OCI-LY1 (cell line): ENCODE measurements around the gene TNF.

Experiments
- H2AFZ ChIP-seq: fragments of 200-600 bp; sonication (generic), shearing (Covaris generic); 2 replicates; pipeline ENCODE4 v1.6.0; 2014; ENCODE audit warnings: antibody characterized with exemption, mild to moderate bottlenecking, low read length
- H3F3A ChIP-seq: fragments of 200-600 bp; sonication (generic), shearing (Covaris generic); 2 replicates; pipeline ENCODE4 v1.6.0; 2014; ENCODE audit warnings: mild to moderate bottlenecking, antibody characterized with exemption, low read length, moderate library complexity; ENCODE audit not compliant: insufficient read depth
- H3K27ac ChIP-seq: fragments of 200-600 bp; sonication (generic); 2 replicates; pipeline ENCODE4 v1.5.1; 2014; ENCODE audit warnings: low read length, mixed run types, mild to moderate bottlenecking, low read depth; ENCODE audit not compliant: poor library complexity, severe bottlenecking
- H3K27me3 ChIP-seq: fragments of 200-600 bp; sonication (generic); 2 replicates; pipeline ENCODE4 v1.6.0; 2014; ENCODE audit warnings: antibody characterized with exemption, mild to moderate bottlenecking, low read length, moderate library complexity; ENCODE audit not compliant: insufficient read depth
- H3K36me3 ChIP-seq: fragments of 200-600 bp; sonication (generic); 2 replicates; pipeline ENCODE4 v1.6.1; 2014; ENCODE audit warnings: mild to moderate bottlenecking, antibody characterized with exemption, low read length, moderate library complexity, mixed read lengths; ENCODE audit not compliant: insufficient read depth
- H3K4me1 ChIP-seq: fragments of 200-600 bp; sonication (generic); 2 replicates; pipeline ENCODE4 v1.5.1; 2014; ENCODE audit warnings: mild to moderate bottlenecking, low read length, moderate library complexity; ENCODE audit not compliant: insufficient read depth, severe bottlenecking
- H3K4me2 ChIP-seq: fragments of 200-600 bp; sonication (generic), shearing (Covaris generic); 2 replicates; pipeline ENCODE4 v1.6.1; 2014; ENCODE audit warnings: low read length
- H3K4me3 ChIP-seq: fragments of 200-600 bp; sonication (generic); 2 replicates; pipeline ENCODE4 v1.5.1; 2014; ENCODE audit warnings: low read length, low read depth, mild to moderate bottlenecking, mixed read lengths; ENCODE audit not compliant: poor library complexity, severe bottlenecking
- H3K79me2 ChIP-seq: fragments of 200-600 bp; shearing (Covaris generic); 2 replicates; pipeline ENCODE4 v1.6.1; 2016; ENCODE audit warnings: mixed run types, low read length, mixed read lengths; ENCODE audit not compliant: insufficient read depth
- H3K9ac ChIP-seq: fragments of 200-600 bp; sonication (generic), shearing (Covaris generic); 2 replicates; pipeline ENCODE4 v1.6.1; 2014; ENCODE audit warnings: mild to moderate bottlenecking, low read length, mixed read lengths
- H3K9me2 ChIP-seq: fragments of 200-600 bp; sonication (generic), shearing (Covaris generic); 2 replicates; pipeline ENCODE4 v1.6.1; 2014; ENCODE audit warnings: low read depth, mild to moderate bottlenecking, low read length, mixed read lengths
- H3K9me3 ChIP-seq: fragments of 200-600 bp; shearing (Covaris generic); 2 replicates; pipeline ENCODE4 v1.6.1; 2014; ENCODE audit warnings: low read length, mixed read lengths
- H4K20me1 ChIP-seq: fragments of 200-600 bp; sonication (generic), shearing (Covaris generic); 2 replicates; pipeline ENCODE4 v1.6.0; 2016; ENCODE audit warnings: mild to moderate bottlenecking, low read length; ENCODE audit not compliant: insufficient read depth
- EZH2 ChIP-seq: fragments of 200-600 bp; sonication (generic), shearing (Covaris generic); IDR thresholded peaks from 2 replicates; pipeline ENCODE4 v1.8.0; 2017; ENCODE audit warnings: borderline replicate concordance, mixed run types, mild to moderate bottlenecking, antibody characterized with exemption, low read length, moderate library complexity, mixed read lengths
- TF ChIP-seq, protein P1 (sequence below): fragments of 200-600 bp; sonication (generic), shearing (Covaris generic); IDR thresholded peaks from 2 replicates; pipeline ENCODE4 v1.5.1; 2017; ENCODE audit warnings: mild to moderate bottlenecking, antibody characterized with exemption, low read length, moderate library complexity, mixed read lengths

The TNF gene

GRCh38 chr6:31558318-31558625 lies 17.1 kb upstream of the TNF start:
- peak overlapping the region; percentile 94 for H3K27ac ChIP-seq

DNA sequence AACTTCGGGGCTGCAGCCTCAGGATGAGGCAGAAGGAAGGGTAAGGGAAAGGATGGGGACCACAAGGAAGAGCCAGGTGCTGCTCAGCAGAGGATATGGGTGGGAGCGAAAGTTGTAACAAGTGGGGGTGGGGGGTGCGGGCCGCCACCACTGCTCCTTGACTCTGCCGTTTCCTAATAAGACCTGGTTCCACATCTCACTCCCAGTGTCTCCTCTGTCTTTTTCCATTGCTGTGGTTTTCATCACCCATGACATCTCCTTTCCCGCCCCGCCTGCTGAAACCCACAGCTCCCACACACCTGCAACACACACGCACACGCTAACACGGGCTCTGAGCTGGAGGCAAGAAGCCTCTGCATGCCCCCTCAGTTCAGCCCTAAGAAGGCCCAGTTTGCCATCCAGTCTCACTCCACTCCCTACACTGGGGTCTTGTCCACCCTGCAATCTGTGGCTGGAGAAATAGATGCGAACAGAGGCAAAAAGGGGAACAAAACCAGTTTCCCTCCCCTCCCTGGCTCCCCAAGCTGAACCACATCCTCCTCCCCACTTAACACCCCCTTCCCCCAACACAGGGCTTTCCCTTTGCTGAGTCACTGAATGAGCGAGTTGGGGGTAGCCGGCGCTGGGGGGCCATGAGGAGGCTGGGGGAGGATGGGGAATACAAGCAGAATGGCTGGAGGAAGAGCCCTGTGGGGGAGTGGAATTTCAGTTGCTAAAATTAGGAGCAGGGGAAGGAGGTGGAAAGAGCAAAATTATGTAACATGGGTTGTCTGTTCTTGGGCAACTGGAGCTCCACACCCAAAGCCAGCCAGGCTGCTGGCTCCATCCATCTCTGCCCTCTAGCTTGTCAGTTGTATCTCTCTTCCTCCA lies 16.5 kb upstream of the TNF start:
- Histone ChIP-seq H3K9me3 (no peaks in the 10 kb centered on the region), H3K4me2 (peak overlapping the region; percentile 56), H3K9me2 (no peaks in the 10 kb centered on the region), H4K20me1 (no peaks in the 10 kb centered on the region), H3K4me1 (peaks cover 69% of the 10 kb centered on the region), H3K27me3 (no peaks in the 10 kb centered on the region), H3F3A (peaks cover 16% of the 10 kb centered on the region; the same call in 1 of the 2 replicates), H3K79me2 (no peaks in the 10 kb centered on the region), H3K4me3 (peak overlapping the region; percentile 27), H3K36me3 (peaks cover 14% of the 10 kb centered on the region), H2AFZ (no peak overlapping the region), H3K27ac (peak overlapping the region; percentile 94), H3K9ac (peak overlapping the region; percentile 48)
- TF ChIP-seq, protein P1, sequence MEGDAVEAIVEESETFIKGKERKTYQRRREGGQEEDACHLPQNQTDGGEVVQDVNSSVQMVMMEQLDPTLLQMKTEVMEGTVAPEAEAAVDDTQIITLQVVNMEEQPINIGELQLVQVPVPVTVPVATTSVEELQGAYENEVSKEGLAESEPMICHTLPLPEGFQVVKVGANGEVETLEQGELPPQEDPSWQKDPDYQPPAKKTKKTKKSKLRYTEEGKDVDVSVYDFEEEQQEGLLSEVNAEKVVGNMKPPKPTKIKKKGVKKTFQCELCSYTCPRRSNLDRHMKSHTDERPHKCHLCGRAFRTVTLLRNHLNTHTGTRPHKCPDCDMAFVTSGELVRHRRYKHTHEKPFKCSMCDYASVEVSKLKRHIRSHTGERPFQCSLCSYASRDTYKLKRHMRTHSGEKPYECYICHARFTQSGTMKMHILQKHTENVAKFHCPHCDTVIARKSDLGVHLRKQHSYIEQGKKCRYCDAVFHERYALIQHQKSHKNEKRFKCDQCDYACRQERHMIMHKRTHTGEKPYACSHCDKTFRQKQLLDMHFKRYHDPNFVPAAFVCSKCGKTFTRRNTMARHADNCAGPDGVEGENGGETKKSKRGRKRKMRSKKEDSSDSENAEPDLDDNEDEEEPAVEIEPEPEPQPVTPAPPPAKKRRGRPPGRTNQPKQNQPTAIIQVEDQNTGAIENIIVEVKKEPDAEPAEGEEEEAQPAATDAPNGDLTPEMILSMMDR: no peak
- TF ChIP-seq EZH2: no peak

More at GRCh38 chr6:31558318-31558625, 17.1 kb upstream of the TNF start:
- no peaks in the 10 kb centered on the region for H3K9me2 ChIP-seq
- H3K9me3 ChIP-seq: no peaks in the 10 kb centered on the region
- H3K27me3 ChIP-seq: no peaks in the 10 kb centered on the region
- no peak overlapping the region for H3K4me3 ChIP-seq
- peak overlapping the region; percentile 56 for H3K4me2 ChIP-seq
- no peak overlapping the region for H2AFZ ChIP-seq
- TF ChIP-seq, protein P1: no peak
- TF ChIP-seq EZH2: no peak
- H3K9ac ChIP-seq: peak overlapping the region; percentile 48
- no peaks in the 10 kb centered on the region for H4K20me1 ChIP-seq
- peaks cover 69% of the 10 kb centered on the region for H3K4me1 ChIP-seq
- H3F3A ChIP-seq: peaks cover 16% of the 10 kb centered on the region; the same call in 1 of the 2 replicates
- peaks cover 14% of the 10 kb centered on the region for H3K36me3 ChIP-seq
- H3K79me2 ChIP-seq: no peaks in the 10 kb centered on the region

DNA sequence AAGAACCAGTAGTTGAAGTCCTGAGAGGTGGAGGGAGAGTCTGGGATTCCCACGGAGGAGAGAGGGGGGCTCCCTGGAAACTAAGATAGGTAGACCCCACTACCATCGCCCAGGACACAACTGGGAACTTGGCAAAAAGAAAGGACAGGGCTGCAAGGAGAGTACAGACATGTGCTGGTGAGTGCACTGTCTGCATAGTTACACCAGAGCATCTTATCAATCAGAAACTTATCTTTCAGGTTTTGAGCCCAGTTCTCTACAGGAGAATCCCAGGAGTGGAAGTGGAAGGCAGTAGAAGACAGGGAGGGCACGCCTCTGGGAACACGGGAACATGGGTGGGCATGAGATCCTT lies 15.8 kb upstream of the TNF start:
- Histone ChIP-seq H3K27me3 (no peaks in the 10 kb centered on the region), H3K79me2 (no peaks in the 10 kb centered on the region), H3K9me2 (no peaks in the 10 kb centered on the region), H3K4me1 (peaks cover 62% of the 10 kb centered on the region), H3K9ac (peak overlapping the region; percentile 48), H3F3A (peaks cover 16% of the 10 kb centered on the region; the same call in 1 of the 2 replicates), H3K9me3 (no peaks in the 10 kb centered on the region), H3K36me3 (peaks cover 14% of the 10 kb centered on the region), H3K27ac (peak overlapping the region; percentile 94), H4K20me1 (no peaks in the 10 kb centered on the region), H3K4me2 (peak overlapping the region; percentile 56), H3K4me3 (peak overlapping the region; percentile 27), H2AFZ (no peak overlapping the region)
- TF ChIP-seq EZH2: no peak
- TF ChIP-seq, protein P1: no peak
